Gastrocnemius medialis (tissue), 4 donors: ENCODE data around the gene RXRA.
A peak's percentile ranks its signal among the peaks of the same experiment; 100 is the strongest.

Source experiments
- POLR2A ChIP-seq, 2 donors: fragments of 450-650 bp; IDR thresholded peaks; one replicate each; pipeline ENCODE4 v1.6.1; 2017; ENCODE audit warnings: antibody characterized with exemption in 2 of 2, mild to moderate bottlenecking in 2 of 2, moderate library complexity in 2 of 2
- TF ChIP-seq, protein P1 (sequence below), 5 experiments: fragments of 450-650 bp in 3 of 5; fragments of 200-600 bp in 2 of 5; sonication (generic) in 2 of 5; IDR thresholded peaks in 4 of 5; conservative IDR thresholded peaks in 1 of 5; 1 replicate in 4 of 5; 2 replicates in 1 of 5; pipeline ENCODE4 v1.5.1; 2016 to 2019; ENCODE audit warnings: antibody characterized with exemption in 5 of 5, mild to moderate bottlenecking in 3 of 5, moderate library complexity in 3 of 5

DNA sequence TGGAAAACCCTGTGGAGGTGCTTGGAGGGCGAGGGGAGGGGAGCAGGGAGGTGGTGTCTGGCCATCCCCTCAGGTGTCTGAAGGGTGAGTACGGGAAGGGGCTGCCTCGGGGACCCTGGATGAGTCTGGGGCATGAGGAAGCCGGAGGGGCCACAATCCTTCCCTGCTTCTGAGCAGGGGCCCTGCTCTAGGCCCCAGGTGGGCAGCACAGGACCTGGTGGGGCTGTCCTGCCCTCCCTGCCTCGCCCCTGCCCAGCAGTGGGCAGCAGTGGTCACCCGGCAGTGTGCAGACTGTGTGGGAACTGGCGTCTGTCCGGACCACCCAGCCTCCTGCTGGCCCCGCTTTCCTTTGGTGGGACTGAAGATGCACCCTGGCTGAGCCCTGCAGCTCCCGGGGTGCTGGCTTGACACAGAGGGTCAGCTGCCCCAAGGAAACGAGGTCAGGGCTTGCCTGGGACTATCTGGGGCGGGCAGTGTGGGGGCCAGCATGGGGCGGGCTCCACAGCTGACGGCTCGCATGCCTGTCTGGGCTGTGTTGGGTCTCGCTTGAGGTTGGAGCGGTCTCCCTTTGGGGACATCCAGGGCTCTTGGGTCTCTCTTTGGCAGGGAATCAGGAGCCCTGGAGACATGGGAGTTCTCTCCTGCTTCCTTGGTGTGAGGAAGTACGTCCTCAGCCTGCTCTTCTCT, 26.1 kb downstream of the RXRA start:
- TF ChIP-seq, protein P1, sequence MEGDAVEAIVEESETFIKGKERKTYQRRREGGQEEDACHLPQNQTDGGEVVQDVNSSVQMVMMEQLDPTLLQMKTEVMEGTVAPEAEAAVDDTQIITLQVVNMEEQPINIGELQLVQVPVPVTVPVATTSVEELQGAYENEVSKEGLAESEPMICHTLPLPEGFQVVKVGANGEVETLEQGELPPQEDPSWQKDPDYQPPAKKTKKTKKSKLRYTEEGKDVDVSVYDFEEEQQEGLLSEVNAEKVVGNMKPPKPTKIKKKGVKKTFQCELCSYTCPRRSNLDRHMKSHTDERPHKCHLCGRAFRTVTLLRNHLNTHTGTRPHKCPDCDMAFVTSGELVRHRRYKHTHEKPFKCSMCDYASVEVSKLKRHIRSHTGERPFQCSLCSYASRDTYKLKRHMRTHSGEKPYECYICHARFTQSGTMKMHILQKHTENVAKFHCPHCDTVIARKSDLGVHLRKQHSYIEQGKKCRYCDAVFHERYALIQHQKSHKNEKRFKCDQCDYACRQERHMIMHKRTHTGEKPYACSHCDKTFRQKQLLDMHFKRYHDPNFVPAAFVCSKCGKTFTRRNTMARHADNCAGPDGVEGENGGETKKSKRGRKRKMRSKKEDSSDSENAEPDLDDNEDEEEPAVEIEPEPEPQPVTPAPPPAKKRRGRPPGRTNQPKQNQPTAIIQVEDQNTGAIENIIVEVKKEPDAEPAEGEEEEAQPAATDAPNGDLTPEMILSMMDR (IDR thresholded peaks at IDR 0.05 in 4 of 5, conservative IDR thresholded peaks at IDR 0.05 in 1 of 5): peak in 1 of 5 experiments; percentile 27
- no peak for TF ChIP-seq POLR2A (IDR thresholded peaks at IDR 0.05)
